Vagina (tissue), 2 donors: ENCODE data around the gene DDR1. TPM values are rescaled to one million over a fixed set of nuclear protein-coding genes. Genes with fewer than 3 reads are reported as not detected.

ENCODE experiments used
- DNase-seq, 2 donors: peaks; one replicate each; pipeline ENCODE4 v3.0.0-alpha.2; 2017; ENCODE audit errors: extremely low spot score in 2 of 2
- H3K27ac ChIP-seq: fragments of 200-600 bp; sonication (generic); one replicate; pipeline ENCODE4 v1.5.1; 2019
- H3K27me3 ChIP-seq: fragments of 200-600 bp; sonication (generic); one replicate; pipeline ENCODE4 v1.5.1; 2019
- H3K36me3 ChIP-seq, 2 donors: fragments of 200-600 bp; sonication (generic); one replicate each; pipeline ENCODE4 v1.5.1; 2017 to 2019
- H3K4me1 ChIP-seq: fragments of 200-600 bp; sonication (generic); one replicate; pipeline ENCODE4 v1.5.1; 2019
- H3K4me3 ChIP-seq, 2 donors: fragments of 200-600 bp; sonication (generic); 1 replicate in 1 of 2; 2 replicates in 1 of 2; pipeline ENCODE4 v1.5.1; 2016 to 2019
- H3K9me3 ChIP-seq: fragments of 200-600 bp; sonication (generic); one replicate; pipeline ENCODE4 v1.5.1; 2019
- CTCF ChIP-seq, 3 experiments: fragments of 450-650 bp in 2 of 3; fragments of 200-600 bp in 1 of 3; sonication (generic) in 1 of 3; IDR thresholded peaks; one replicate each; pipeline ENCODE4 v1.5.1; 2017 to 2019; ENCODE audit warnings: antibody characterized with exemption in 3 of 3, mild to moderate bottlenecking in 2 of 3, moderate library complexity in 2 of 3
- POLR2A ChIP-seq, 2 donors: fragments of 450-650 bp; IDR thresholded peaks; one replicate each; pipeline ENCODE4 v1.6.1; 2017; ENCODE audit warnings: antibody characterized with exemption in 2 of 2, mild to moderate bottlenecking in 2 of 2, moderate library complexity in 2 of 2
- POLR2AphosphoS5 ChIP-seq, 2 donors: sonication (generic); formaldehyde crosslinking; IDR thresholded peaks; one replicate each; pipeline ENCODE4 v1.9.0; 2017; ENCODE audit warnings: antibody characterized with exemption in 2 of 2, mild to moderate bottlenecking in 2 of 2, low read depth in 1 of 2; ENCODE audit not compliant: insufficient read depth in 1 of 2
- intact Hi-C: fragments of 100-400 bp; cut with DNase I; formaldehyde crosslinking; loops from one replicate; pipeline ENCODE4 v1.15.1; 2023
- total RNA-seq: library from RNA; depleted of rRNA; stranded (reverse); fragments of >200 nt; gene quantifications from one replicate; pipeline ENCODE4 v1.2.3, GENCODE V29; 2016

Gene DDR1
- total RNA-seq, 1 donor from 2014 or later = 71.5 TPM

- intact Hi-C loops = loop anchor here (2.0 to 10.0 kb wide), 2 partner anchors 57 to 197 kb away; partner anchors contain the start of gene PPP1R18
- TF ChIP-seq POLR2AphosphoS5 (IDR thresholded peaks at IDR 0.05; ENCODE audit: insufficient read depth in 1 of 2, low read depth in 1 of 2) (peak in 1 of 2 donors; percentile 22), CTCF (IDR thresholded peaks at IDR 0.05) (no peak)
- Histone ChIP-seq H3K36me3 (no peaks in the 10 kb centered on the region), H3K4me3 (no peak overlapping the region), H3K9me3 (no peaks in the 10 kb centered on the region), H3K27ac (peak overlapping the region; percentile 95), H3K4me1 (peaks cover 70% of the 10 kb centered on the region), H3K27me3 (no peaks in the 10 kb centered on the region)
- DNase-seq = no peak
These were observed 2.0 kb upstream of the DDR1 start for GRCh38 chr6:30882204-30882758.

GRCh38 chr6:30882759-30883684, 1.3 kb upstream of the DDR1 start:
- Histone ChIP-seq H3K36me3 (no peaks in the 10 kb centered on the region), H3K4me1 (peaks cover 67% of the 10 kb centered on the region), H3K27me3 (no peaks in the 10 kb centered on the region), H3K4me3 (peak overlapping the region; percentile 61 to 82), H3K27ac (peak overlapping the region; percentile 95), H3K9me3 (no peaks in the 10 kb centered on the region)
- intact Hi-C loops = loop anchor here (2.0 to 10.0 kb wide), 2 partner anchors 58 to 198 kb away; partner anchors contain the start of gene PPP1R18
- TF ChIP-seq POLR2AphosphoS5 (IDR thresholded peaks at IDR 0.05; ENCODE audit: insufficient read depth in 1 of 2, low read depth in 1 of 2) (no peak), POLR2A (IDR thresholded peaks at IDR 0.05) (no peak), CTCF (IDR thresholded peaks at IDR 0.05) (no peak)
- peak in 1 of 2 donors; percentile 96 for DNase-seq

- peak overlapping the region; percentile 95 for H3K27ac ChIP-seq
- H3K9me3 ChIP-seq = no peaks in the 10 kb centered on the region
- intact Hi-C loops = loop anchor here (2.0 to 10.0 kb wide), 2 partner anchors 144 to 200 kb away; partner anchors contain the start of gene PPP1R18
- H3K4me3 ChIP-seq = peak overlapping the region; percentile 61 to 82
- H3K36me3 ChIP-seq = peaks cover 0 to 7% of the 10 kb centered on the region in 2 donors
- no peaks in the 10 kb centered on the region for H3K27me3 ChIP-seq
- TF ChIP-seq POLR2A (IDR thresholded peaks at IDR 0.05) (no peak), CTCF (IDR thresholded peaks at IDR 0.05) (no peak), POLR2AphosphoS5 (IDR thresholded peaks at IDR 0.05; ENCODE audit: insufficient read depth in 1 of 2, low read depth in 1 of 2) (peak in 1 of 2 donors; percentile 25)
- peak in 1 of 2 donors; percentile 96 for DNase-seq
- H3K4me1 ChIP-seq = peaks cover 77% of the 10 kb centered on the region
These were observed 482 bp downstream of the DDR1 start for GRCh38 chr6:30884521-30885480.

- Histone ChIP-seq H3K27ac (peak overlapping the region; percentile 95), H3K36me3 (peaks cover 0 to 13% of the 10 kb centered on the region in 2 donors), H3K9me3 (no peaks in the 10 kb centered on the region), H3K27me3 (no peaks in the 10 kb centered on the region), H3K4me1 (peaks cover 84% of the 10 kb centered on the region), H3K4me3 (peak overlapping the region; percentile 61 to 82)
- intact Hi-C loops = loop anchor here (2.0 to 10.0 kb wide), 2 partner anchors 145 to 201 kb away; partner anchors contain the start of gene PPP1R18
- TF ChIP-seq POLR2AphosphoS5 (IDR thresholded peaks at IDR 0.05; ENCODE audit: insufficient read depth in 1 of 2, low read depth in 1 of 2) = no peak
- no peak for TF ChIP-seq POLR2A (IDR thresholded peaks at IDR 0.05)
- TF ChIP-seq CTCF (IDR thresholded peaks at IDR 0.05) = no peak
- no peak for DNase-seq
These were observed 1.2 kb downstream of the DDR1 start for GRCh38 chr6:30885481-30885998.
